HG03095 (cell line): ENCODE results near the gene ACLY.

ENCODE experiments used
- ATAC-seq: cut with Tn5 transposase; IDR thresholded peaks from one replicate; pipeline ENCODE4 v1.9.1; 2021; ENCODE audit warnings: moderate library complexity; ENCODE audit not compliant: unreplicated experiment

Gene ACLY

GRCh38 chr17:41918314-41919164, at the start of gene ACLY:
Gene ACLY, minus strand, starts transcription at chr17:41918951. Its CDS starts 5,078 bp downstream, at chr17:41913873.
- peak; percentile 85 for ATAC-seq

- ATAC-seq, result no peak
Observed at GRCh38 chr17:41967921-41968578, 49.3 kb upstream of the ACLY start.

- no peak for ATAC-seq
Observed at GRCh38 chr17:41967141-41967920, 48.6 kb upstream of the ACLY start.

GRCh38 chr17:41966463-41967140, 47.9 kb upstream of the ACLY start, which contains the start of gene CNP:
Gene CNP, plus strand, starts transcription at chr17:41966795. Its CDS starts 90 bp downstream, at chr17:41966885.
- peak; percentile 47 for ATAC-seq

GRCh38 chr17:41965694-41966462, 47.1 kb upstream of the ACLY start:
- no peak for ATAC-seq

- no peak for ATAC-seq
Observed at GRCh38 chr17:41962768-41963434, 44.1 kb upstream of the ACLY start.

- no peak for ATAC-seq
Observed at GRCh38 chr17:41962111-41962510, 43.4 kb upstream of the ACLY start.

- ATAC-seq, result no peak
Observed at GRCh38 chr17:41959336-41960095, 40.8 kb upstream of the ACLY start.

GRCh38 chr17:41959030-41959335, 40.2 kb upstream of the ACLY start:
- no peak for ATAC-seq

GRCh38 chr17:41957869-41958439, 39.2 kb upstream of the ACLY start:
- no peak for ATAC-seq

- no peak for ATAC-seq
Observed at GRCh38 chr17:41957031-41957868, 38.5 kb upstream of the ACLY start.

GRCh38 chr17:41956522-41956921, 37.8 kb upstream of the ACLY start:
- ATAC-seq, result no peak

GRCh38 chr17:41948762-41949460, 30.2 kb upstream of the ACLY start:
- ATAC-seq, result no peak

- ATAC-seq, result no peak
Observed at GRCh38 chr17:41944943-41945342, 26.2 kb upstream of the ACLY start.

- no peak for ATAC-seq
Observed at GRCh38 chr17:41943492-41943891, 24.7 kb upstream of the ACLY start.

GRCh38 chr17:41942626-41943373, 24.0 kb upstream of the ACLY start:
- ATAC-seq, result no peak
